ENCODE data around the gene THSD4. TPM values are rescaled to one million over a fixed set of nuclear protein-coding genes. Genes with fewer than 3 reads are reported as not detected.
A peak's percentile ranks its signal among the peaks of the same experiment; 100 is the strongest.

Gene THSD4
- total RNA-seq, 1 donor from 2014 or later, result 2.5 TPM

- Histone ChIP-seq H3K36me3 (ENCODE audit: insufficient read depth, low read length) (no peaks in the 10 kb centered on the region), H3K4me2 (ENCODE audit: low read length) (no peak overlapping the region), H3K9ac (ENCODE audit: low read length) (peak overlapping the region; percentile 9), H3K79me2 (ENCODE audit: insufficient read depth, low read length) (no peaks in the 10 kb centered on the region), H3K9me3 (ENCODE audit: insufficient read depth, low read depth, low read length) (no peaks in the 10 kb centered on the region), H3K27ac (ENCODE audit: low read depth, low read length) (no peak overlapping the region), H3K4me1 (ENCODE audit: insufficient read depth, low read length) (peaks cover 36% of the 10 kb centered on the region), H3K4me3 (ENCODE audit: insufficient read depth, low read depth, low read length) (no peak overlapping the region), H3K27me3 (ENCODE audit: insufficient read depth, low read length) (no peaks in the 10 kb centered on the region), H4K20me1 (ENCODE audit: insufficient read depth, low read length) (no peaks in the 10 kb centered on the region), H2AFZ (ENCODE audit: low read depth, low read length) (no peak overlapping the region)
- no peak for TF ChIP-seq EZH2 (IDR thresholded peaks at IDR 0.05; ENCODE audit: insufficient read depth, low read length)
- TF ChIP-seq, protein P1, sequence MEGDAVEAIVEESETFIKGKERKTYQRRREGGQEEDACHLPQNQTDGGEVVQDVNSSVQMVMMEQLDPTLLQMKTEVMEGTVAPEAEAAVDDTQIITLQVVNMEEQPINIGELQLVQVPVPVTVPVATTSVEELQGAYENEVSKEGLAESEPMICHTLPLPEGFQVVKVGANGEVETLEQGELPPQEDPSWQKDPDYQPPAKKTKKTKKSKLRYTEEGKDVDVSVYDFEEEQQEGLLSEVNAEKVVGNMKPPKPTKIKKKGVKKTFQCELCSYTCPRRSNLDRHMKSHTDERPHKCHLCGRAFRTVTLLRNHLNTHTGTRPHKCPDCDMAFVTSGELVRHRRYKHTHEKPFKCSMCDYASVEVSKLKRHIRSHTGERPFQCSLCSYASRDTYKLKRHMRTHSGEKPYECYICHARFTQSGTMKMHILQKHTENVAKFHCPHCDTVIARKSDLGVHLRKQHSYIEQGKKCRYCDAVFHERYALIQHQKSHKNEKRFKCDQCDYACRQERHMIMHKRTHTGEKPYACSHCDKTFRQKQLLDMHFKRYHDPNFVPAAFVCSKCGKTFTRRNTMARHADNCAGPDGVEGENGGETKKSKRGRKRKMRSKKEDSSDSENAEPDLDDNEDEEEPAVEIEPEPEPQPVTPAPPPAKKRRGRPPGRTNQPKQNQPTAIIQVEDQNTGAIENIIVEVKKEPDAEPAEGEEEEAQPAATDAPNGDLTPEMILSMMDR (IDR thresholded peaks at IDR 0.05; ENCODE audit: insufficient read depth, low read depth, low read length), result no peak
- no peak for DNase-seq (ENCODE audit: low read depth)
- no peaks in the 10 kb centered on the region for H3K27me3 Mint-ChIP-seq (ENCODE audit: low read depth, unreplicated experiment)
- H3K36me3 Mint-ChIP-seq (ENCODE audit: low read depth, unreplicated experiment), result no peaks in the 10 kb centered on the region
- H3K4me1 Mint-ChIP-seq (ENCODE audit: low read depth, unreplicated experiment), result peaks cover 32% of the 10 kb centered on the region
- H3K4me3 Mint-ChIP-seq (ENCODE audit: unreplicated experiment), result no peak overlapping the region
- H3K9me3 Mint-ChIP-seq (ENCODE audit: unreplicated experiment), result peaks cover 3% of the 10 kb centered on the region
- no peak for FAIRE-seq
- H3K27ac Mint-ChIP-seq (ENCODE audit: unreplicated experiment), result peak overlapping the region; percentile 10
Observed at GRCh38 chr15:71274448-71274798, 159.2 kb downstream of the THSD4 start.

DNA sequence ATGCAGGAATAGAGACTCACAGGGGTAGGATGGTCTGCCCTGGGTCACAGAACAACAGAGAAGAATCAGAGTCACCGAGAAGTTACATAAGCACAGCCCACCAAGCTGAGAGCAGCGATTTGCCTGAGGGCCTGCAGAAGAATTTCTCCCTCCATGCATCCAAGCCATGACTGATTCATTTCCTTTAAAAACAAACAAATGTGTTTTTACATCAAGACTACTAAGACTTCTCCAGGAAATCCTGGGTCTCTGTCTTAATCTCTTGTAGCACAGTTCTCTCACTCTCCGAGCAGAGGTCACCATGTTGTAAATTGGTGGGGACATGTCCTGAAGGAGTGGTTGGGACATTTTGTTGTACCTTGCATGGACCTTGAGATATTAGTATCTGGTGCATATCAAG, 159.8 kb downstream of the THSD4 start:
- Mint-ChIP-seq H3K27ac (ENCODE audit: unreplicated experiment) (no peak overlapping the region), H3K9me3 (ENCODE audit: unreplicated experiment) (peaks cover 3% of the 10 kb centered on the region), H3K27me3 (ENCODE audit: low read depth, unreplicated experiment) (no peaks in the 10 kb centered on the region), H3K4me1 (ENCODE audit: low read depth, unreplicated experiment) (peaks cover 32% of the 10 kb centered on the region), H3K4me3 (ENCODE audit: unreplicated experiment) (no peak overlapping the region), H3K36me3 (ENCODE audit: low read depth, unreplicated experiment) (no peaks in the 10 kb centered on the region)
- FAIRE-seq (peak; percentile 60), DNase-seq (ENCODE audit: low read depth) (peak; percentile 80)
- H3K27me3 ChIP-seq (ENCODE audit: insufficient read depth, low read length), result no peaks in the 10 kb centered on the region
- TF ChIP-seq, protein P1 (IDR thresholded peaks at IDR 0.05; ENCODE audit: insufficient read depth, low read depth, low read length), result no peak
- TF ChIP-seq EZH2 (IDR thresholded peaks at IDR 0.05; ENCODE audit: insufficient read depth, low read length), result no peak
- peak overlapping the region; percentile 55 for H3K4me2 ChIP-seq (ENCODE audit: low read length)
- peak overlapping the region; percentile 9 for H3K9ac ChIP-seq (ENCODE audit: low read length)
- H2AFZ ChIP-seq (ENCODE audit: low read depth, low read length), result no peak overlapping the region
- H3K4me3 ChIP-seq (ENCODE audit: insufficient read depth, low read depth, low read length), result no peak overlapping the region
- H3K79me2 ChIP-seq (ENCODE audit: insufficient read depth, low read length), result no peaks in the 10 kb centered on the region
- H3K4me1 ChIP-seq (ENCODE audit: insufficient read depth, low read length), result peaks cover 36% of the 10 kb centered on the region
- H3K9me3 ChIP-seq (ENCODE audit: insufficient read depth, low read depth, low read length), result no peaks in the 10 kb centered on the region
- no peaks in the 10 kb centered on the region for H3K36me3 ChIP-seq (ENCODE audit: insufficient read depth, low read length)
- no peaks in the 10 kb centered on the region for H4K20me1 ChIP-seq (ENCODE audit: insufficient read depth, low read length)
- peak overlapping the region; percentile 22 for H3K27ac ChIP-seq (ENCODE audit: low read depth, low read length)

DNA sequence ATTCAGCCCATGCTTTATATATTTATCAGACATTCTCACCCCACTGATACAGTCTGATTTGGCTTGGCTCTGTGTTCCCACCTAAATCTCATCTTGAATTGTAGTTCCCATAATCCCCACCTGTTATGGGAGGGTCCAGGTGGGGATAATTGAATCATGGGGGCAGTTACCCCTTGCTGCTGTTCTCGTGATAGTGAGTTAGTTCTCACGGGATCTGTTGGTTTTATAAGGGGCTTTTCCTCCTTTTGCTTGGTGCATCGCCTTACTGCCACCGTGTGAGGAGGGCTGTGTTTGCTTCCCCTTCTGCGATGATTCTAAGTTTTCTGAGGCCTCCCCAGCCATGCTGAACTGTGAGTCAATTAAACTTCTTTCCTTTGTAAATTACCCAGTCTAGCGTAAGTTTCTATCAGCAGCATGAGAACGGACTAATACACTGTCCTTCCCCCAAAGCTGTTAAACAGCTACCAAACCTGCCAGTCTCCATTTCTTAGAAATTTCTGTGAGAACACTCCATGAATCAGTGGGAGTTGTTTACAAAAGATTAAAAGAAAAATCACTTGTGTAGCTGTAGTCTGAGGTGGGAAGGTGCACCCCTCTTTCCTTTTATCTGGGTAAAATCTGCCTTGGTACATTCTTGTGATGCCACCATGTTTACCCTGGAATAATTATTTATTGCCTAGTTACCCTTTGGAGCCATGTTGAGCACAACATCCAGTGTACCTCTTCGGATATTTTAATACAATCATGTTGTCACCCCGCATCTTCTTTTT, 160.5 kb downstream of the THSD4 start:
- Histone ChIP-seq H3K9me3 (ENCODE audit: insufficient read depth, low read depth, low read length) (no peaks in the 10 kb centered on the region), H4K20me1 (ENCODE audit: insufficient read depth, low read length) (no peaks in the 10 kb centered on the region), H2AFZ (ENCODE audit: low read depth, low read length) (no peak overlapping the region), H3K36me3 (ENCODE audit: insufficient read depth, low read length) (no peaks in the 10 kb centered on the region), H3K9ac (ENCODE audit: low read length) (no peak overlapping the region), H3K4me3 (ENCODE audit: insufficient read depth, low read depth, low read length) (no peak overlapping the region), H3K79me2 (ENCODE audit: insufficient read depth, low read length) (no peaks in the 10 kb centered on the region), H3K4me2 (ENCODE audit: low read length) (peak overlapping the region; percentile 55), H3K27me3 (ENCODE audit: insufficient read depth, low read length) (no peaks in the 10 kb centered on the region), H3K4me1 (ENCODE audit: insufficient read depth, low read length) (peaks cover 36% of the 10 kb centered on the region), H3K27ac (ENCODE audit: low read depth, low read length) (peak overlapping the region; percentile 22)
- FAIRE-seq (no peak), DNase-seq (ENCODE audit: low read depth) (peak; percentile 12)
- no peak overlapping the region for H3K4me3 Mint-ChIP-seq (ENCODE audit: unreplicated experiment)
- peak overlapping the region; percentile 27 for H3K27ac Mint-ChIP-seq (ENCODE audit: unreplicated experiment)
- no peak for TF ChIP-seq EZH2 (IDR thresholded peaks at IDR 0.05; ENCODE audit: insufficient read depth, low read length)
- TF ChIP-seq, protein P1 (IDR thresholded peaks at IDR 0.05; ENCODE audit: insufficient read depth, low read depth, low read length), result no peak
- H3K27me3 Mint-ChIP-seq (ENCODE audit: low read depth, unreplicated experiment), result peaks cover 2% of the 10 kb centered on the region
- H3K36me3 Mint-ChIP-seq (ENCODE audit: low read depth, unreplicated experiment), result no peaks in the 10 kb centered on the region
- peaks cover 32% of the 10 kb centered on the region for H3K4me1 Mint-ChIP-seq (ENCODE audit: low read depth, unreplicated experiment)
- H3K9me3 Mint-ChIP-seq (ENCODE audit: unreplicated experiment), result peaks cover 3% of the 10 kb centered on the region
